KMS-11 (cell line): ENCODE measurements around the gene CSRP1.

Experiments
- H2AFZ ChIP-seq: fragments of 200-600 bp; sonication (generic); 2 replicates; pipeline ENCODE4 v1.6.1; 2016; ENCODE audit warnings: antibody characterized with exemption, mixed run types, low read depth
- H3K27ac ChIP-seq: fragments of 200-600 bp; sonication (generic); 2 replicates; pipeline ENCODE4 v1.6.1; 2016; ENCODE audit warnings: mild to moderate bottlenecking, mixed run types
- H3K27me3 ChIP-seq: fragments of 200-600 bp; sonication (generic); 2 replicates; pipeline ENCODE4 v1.6.1; 2017; ENCODE audit warnings: mild to moderate bottlenecking, low read depth, mixed run types, moderate library complexity; ENCODE audit not compliant: insufficient read depth
- H3K36me3 ChIP-seq: fragments of 200-600 bp; sonication (generic); 2 replicates; pipeline ENCODE4 v1.6.1; 2017; ENCODE audit warnings: mild to moderate bottlenecking, mixed run types; ENCODE audit not compliant: insufficient read depth
- H3K4me1 ChIP-seq: fragments of 200-600 bp; sonication (generic); 2 replicates; pipeline ENCODE4 v1.6.1; 2016; ENCODE audit warnings: mild to moderate bottlenecking, low read depth, mixed run types; ENCODE audit not compliant: poor library complexity, severe bottlenecking
- H3K4me2 ChIP-seq: fragments of 200-600 bp; sonication (generic); 2 replicates; pipeline ENCODE4 v1.7.0; 2016; ENCODE audit warnings: mild to moderate bottlenecking, mixed run types
- H3K4me3 ChIP-seq: fragments of 200-600 bp; sonication (generic); IDR thresholded peaks from 2 replicates; pipeline ENCODE4 v1.6.1; 2017; ENCODE audit warnings: low read depth, low read length, mixed read lengths; ENCODE audit not compliant: insufficient read depth
- H3K79me2 ChIP-seq: fragments of 200-600 bp; sonication (generic); 2 replicates; pipeline ENCODE4 v1.6.1; 2016; ENCODE audit warnings: low read depth, mixed run types; ENCODE audit not compliant: insufficient read depth
- H3K9ac ChIP-seq: fragments of 200-600 bp; sonication (generic); 2 replicates; pipeline ENCODE4 v1.6.1; 2016; ENCODE audit warnings: mild to moderate bottlenecking, mixed run types
- H4K20me1 ChIP-seq: fragments of 200-600 bp; sonication (generic); 2 replicates; pipeline ENCODE4 v1.6.1; 2016; ENCODE audit warnings: mild to moderate bottlenecking, mixed run types; ENCODE audit not compliant: insufficient read depth
- TF ChIP-seq, protein P1 (sequence below): fragments of 200-600 bp; sonication (generic); conservative IDR thresholded peaks from 2 replicates; pipeline ENCODE4 v1.6.1; 2017; ENCODE audit warnings: low read depth, mild to moderate bottlenecking, antibody characterized with exemption, low read length, moderate library complexity, mixed read lengths

CSRP1 gene

DNA sequence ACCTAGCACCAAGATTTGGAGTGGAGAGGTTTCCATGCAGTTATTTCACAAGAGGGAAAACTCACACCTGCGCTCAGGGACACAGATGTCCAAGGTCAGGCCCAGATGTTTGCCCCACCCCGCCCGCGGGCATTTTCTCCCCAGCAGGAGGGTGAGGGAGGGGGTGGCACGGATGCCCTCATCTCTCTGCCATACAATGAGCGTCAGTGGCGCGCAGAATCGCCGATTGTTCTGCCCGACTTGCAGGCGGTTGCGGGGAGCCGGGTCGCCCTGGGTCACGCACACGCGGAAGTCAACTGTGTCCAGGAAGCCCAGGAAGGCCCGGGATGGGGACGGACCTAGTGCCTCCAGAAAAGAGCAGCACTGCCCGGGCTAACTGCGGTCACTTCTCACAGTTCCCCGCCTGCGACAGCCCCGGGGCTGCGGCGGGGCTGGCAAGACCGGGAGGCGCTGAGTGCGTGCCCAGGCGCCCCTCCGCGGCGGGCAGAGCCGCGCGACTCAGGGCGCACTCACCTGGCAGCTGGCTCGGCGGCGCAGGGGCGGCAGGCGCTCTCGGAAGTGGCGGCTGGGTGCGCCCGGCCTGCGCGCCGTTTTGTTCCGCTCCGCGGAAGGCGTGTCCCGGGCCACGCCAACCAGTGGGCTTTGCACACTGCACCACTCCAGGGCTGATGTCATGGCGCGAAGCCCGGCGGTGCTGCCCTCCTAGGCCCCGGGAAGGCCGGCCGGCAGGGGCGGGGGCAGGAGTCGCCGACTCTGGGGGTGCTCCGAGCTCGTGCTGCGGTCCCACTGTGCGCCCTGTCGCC is at the start of gene CSRP1:
TSS of gene CSRP1 (minus strand) at position 567 of the 803 bp plus-strand sequence. CDS start 10,820 bp downstream, outside the sequence.
- Histone ChIP-seq H3K4me1 (peaks cover 51% of the 10 kb centered on the region), H3K9ac (peak within 1 kb of the TSS; percentile 92), H3K79me2 (no peaks in the 10 kb centered on the region; the same call in 1 of the 2 replicates), H4K20me1 (no peaks in the 10 kb centered on the region), H2AFZ (peak within 1 kb of the TSS; percentile 82), H3K4me3 (peak within 1 kb of the TSS; percentile 71), H3K27ac (peak within 1 kb of the TSS; percentile 65), H3K36me3 (no peaks in the 10 kb centered on the region), H3K4me2 (peak within 1 kb of the TSS; percentile 88), H3K27me3 (no peaks in the 10 kb centered on the region)
- TF ChIP-seq, protein P1, sequence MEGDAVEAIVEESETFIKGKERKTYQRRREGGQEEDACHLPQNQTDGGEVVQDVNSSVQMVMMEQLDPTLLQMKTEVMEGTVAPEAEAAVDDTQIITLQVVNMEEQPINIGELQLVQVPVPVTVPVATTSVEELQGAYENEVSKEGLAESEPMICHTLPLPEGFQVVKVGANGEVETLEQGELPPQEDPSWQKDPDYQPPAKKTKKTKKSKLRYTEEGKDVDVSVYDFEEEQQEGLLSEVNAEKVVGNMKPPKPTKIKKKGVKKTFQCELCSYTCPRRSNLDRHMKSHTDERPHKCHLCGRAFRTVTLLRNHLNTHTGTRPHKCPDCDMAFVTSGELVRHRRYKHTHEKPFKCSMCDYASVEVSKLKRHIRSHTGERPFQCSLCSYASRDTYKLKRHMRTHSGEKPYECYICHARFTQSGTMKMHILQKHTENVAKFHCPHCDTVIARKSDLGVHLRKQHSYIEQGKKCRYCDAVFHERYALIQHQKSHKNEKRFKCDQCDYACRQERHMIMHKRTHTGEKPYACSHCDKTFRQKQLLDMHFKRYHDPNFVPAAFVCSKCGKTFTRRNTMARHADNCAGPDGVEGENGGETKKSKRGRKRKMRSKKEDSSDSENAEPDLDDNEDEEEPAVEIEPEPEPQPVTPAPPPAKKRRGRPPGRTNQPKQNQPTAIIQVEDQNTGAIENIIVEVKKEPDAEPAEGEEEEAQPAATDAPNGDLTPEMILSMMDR: no peak; the same call in 1 of the 2 replicates

DNA sequence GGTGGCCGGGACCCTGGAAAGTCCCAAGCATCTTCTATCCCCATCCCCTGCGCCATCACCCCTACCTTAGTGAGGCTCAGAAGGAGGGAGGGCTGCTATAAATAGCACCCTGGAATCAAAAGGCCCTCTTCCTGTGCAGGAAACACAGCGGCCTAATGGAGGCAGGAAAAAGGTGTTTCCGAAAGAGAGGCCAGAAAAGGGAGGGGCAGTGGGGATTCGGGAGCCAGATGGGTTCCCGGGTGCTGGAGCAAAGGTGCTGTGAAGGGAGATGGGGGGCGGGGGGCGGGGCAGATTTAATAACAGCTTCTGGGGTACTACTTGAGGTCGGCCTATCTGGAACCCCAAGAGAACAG is 48.6 kb upstream of the CSRP1 start:
- Histone ChIP-seq H3K9ac (no peak overlapping the region), H3K36me3 (no peaks in the 10 kb centered on the region), H3K4me3 (no peak overlapping the region), H3K27ac (no peak overlapping the region), H4K20me1 (no peaks in the 10 kb centered on the region), H2AFZ (no peak overlapping the region), H3K4me1 (peaks cover 8% of the 10 kb centered on the region), H3K4me2 (no peak overlapping the region), H3K27me3 (no peaks in the 10 kb centered on the region), H3K79me2 (no peaks in the 10 kb centered on the region)
- TF ChIP-seq, protein P1: no peak

DNA sequence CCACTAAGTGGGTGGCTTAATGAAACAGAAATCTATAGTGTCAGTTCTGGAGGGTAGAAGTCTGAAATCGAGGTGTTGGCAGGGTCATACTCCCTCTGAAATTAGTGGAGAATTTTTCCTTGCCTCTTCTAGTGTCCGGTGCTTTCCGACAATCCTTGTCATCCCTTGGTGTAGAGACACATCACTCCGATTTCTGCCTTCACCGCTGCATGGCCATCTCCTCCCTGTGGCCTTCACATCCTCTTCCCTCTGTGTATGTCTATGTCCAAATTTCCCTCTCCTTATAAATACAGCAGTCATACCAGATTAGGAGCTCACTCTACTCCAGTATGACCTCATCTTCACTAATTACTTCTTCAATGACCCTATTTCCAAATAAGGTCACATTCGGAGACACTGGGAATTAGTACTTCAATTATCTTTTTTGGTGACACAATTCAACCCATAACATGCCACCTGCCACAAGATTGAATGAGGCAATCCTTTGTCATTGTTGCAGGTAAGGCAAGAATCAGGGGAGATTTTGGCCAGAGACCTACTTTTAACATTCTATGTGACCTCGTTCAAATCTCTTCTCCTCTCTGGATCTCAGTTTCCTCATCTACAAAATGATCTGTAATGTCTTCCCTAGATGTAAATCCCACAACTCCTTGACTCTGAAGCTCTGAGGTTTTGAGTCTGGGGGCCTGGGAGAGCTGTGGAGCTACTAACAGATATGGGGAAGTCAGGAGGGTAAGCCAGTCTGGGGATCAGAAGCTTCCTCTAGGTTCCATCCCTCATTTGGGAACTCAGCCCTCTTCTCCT is 48.1 kb upstream of the CSRP1 start:
- TF ChIP-seq, protein P1: no peak
- H3K4me1 ChIP-seq: peaks cover 7% of the 10 kb centered on the region

DNA sequence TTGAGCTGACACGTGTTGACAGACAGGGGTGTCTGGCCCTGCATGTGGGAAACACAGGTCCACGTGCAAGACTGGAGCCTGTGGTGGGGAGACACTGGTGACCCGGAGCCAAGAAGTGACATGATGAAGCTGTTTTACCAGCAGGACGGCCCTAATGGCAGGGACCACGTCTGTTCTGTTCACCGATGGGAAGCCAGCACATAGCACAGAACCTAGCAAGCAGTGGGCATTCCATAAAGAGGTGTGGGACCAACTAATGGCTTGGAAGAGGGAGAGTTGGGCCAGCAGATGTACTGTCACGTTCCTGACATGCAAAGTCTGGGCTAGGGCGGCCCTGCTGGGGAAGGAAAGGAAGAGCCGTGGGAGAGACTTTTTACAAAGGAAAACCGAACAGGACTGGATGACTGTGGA is 47.3 kb upstream of the CSRP1 start:
- no peaks in the 10 kb centered on the region for H3K27me3 ChIP-seq
- H3K36me3 ChIP-seq: no peaks in the 10 kb centered on the region
- H3K79me2 ChIP-seq: no peaks in the 10 kb centered on the region
- no peak overlapping the region for H3K27ac ChIP-seq
- no peaks in the 10 kb centered on the region for H4K20me1 ChIP-seq
- H3K9ac ChIP-seq: no peak overlapping the region
- no peaks in the 10 kb centered on the region for H3K4me1 ChIP-seq
- no peak overlapping the region for H2AFZ ChIP-seq
- H3K4me2 ChIP-seq: no peak overlapping the region
- H3K4me3 ChIP-seq: no peak overlapping the region
- TF ChIP-seq, protein P1: no peak

More for the DNA sequence above, 48.1 kb upstream of the CSRP1 start:
- H3K36me3 ChIP-seq: no peaks in the 10 kb centered on the region
- no peaks in the 10 kb centered on the region for H3K79me2 ChIP-seq
- H3K9ac ChIP-seq: no peak overlapping the region
- no peaks in the 10 kb centered on the region for H3K27me3 ChIP-seq
- no peak overlapping the region for H3K27ac ChIP-seq
- no peak overlapping the region for H3K4me2 ChIP-seq
- H2AFZ ChIP-seq: no peak overlapping the region
- H4K20me1 ChIP-seq: no peaks in the 10 kb centered on the region
- H3K4me3 ChIP-seq: no peak overlapping the region
